Stimulated activated CD4-positive, alpha-beta T cell treated with anti-CD3 and anti-CD28 coated beads, Interleukin-12 subunit alpha, Interleukin-12 subunit beta, amount 100 ng/mL, for 4 hours (primary cell): ENCODE results near the gene MANSC4.

Experiments
- DNase-seq: peaks from one replicate; pipeline ENCODE4 v3.0.0-alpha.2; 2020

MANSC4 gene

GRCh38 chr12:27797301-27798025 lies 17.4 kb upstream of the MANSC4 start:
- no peak for DNase-seq

DNA sequence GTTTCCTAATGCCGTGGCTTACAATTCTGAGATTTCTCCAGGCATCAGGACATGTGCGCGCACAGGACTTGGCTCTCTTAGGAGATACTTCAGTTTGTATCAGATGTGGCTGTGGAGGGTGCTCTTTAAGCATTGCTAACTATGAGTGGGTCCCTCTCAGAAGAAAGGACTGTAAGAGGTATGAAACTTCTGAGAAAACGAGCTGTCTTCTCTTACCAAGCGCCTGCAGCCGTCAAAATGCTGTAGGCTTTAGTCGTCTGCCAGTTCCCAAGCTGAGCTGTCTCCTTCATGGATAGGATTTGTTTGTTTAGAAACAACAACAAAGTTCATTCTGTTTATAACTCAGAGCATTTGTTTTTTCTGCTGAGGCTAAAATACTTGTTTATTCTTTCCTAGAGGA lies 16.1 kb upstream of the MANSC4 start:
- DNase-seq, result no peak

- no peak for DNase-seq
Observed at GRCh38 chr12:27794818-27795584, 15.0 kb upstream of the MANSC4 start.

DNA sequence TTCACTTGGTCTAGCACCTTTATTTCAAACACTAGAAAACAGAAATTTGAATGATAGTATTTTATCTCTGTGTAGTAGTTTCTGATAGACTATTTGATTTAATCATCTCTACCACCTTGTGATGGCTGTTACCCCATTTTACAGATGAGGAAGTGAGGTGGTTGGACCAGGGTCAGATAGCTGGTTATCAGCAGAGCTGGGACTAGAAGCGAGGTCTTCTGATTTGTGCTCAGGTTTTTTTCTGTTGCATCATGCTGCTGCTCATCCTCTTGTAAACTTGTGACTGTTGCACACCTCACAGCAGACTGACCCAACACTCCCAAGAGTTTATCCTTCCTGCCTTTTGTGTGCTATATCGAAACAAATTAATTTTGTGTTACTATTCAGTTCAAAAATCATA lies 10.1 kb upstream of the MANSC4 start:
- DNase-seq, result no peak

DNA sequence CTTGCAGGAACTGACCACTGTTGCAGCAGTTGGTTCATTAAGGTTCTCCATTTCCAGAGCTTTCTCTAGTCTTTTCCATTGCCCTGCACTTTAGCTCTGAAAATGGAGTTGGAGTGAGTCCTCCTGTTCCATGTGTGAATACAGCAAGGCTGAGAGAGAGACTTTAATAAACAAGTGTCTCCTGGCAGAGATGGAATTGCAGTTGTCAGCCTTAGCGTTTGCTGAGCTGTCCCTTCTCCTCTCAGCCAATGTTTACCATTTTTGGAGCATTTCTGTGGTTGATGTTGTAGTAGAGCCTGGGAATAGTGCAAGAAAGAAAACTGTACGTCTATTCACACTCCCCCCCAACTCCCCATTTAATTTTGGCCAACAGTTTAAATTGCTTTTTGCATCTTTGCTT lies 7.5 kb upstream of the MANSC4 start:
- no peak for DNase-seq

- DNase-seq, result no peak
Observed at GRCh38 chr12:27785882-27786570, 6.0 kb upstream of the MANSC4 start.

- DNase-seq, result no peak
Observed at GRCh38 chr12:27782481-27782880, 2.4 kb upstream of the MANSC4 start.

- DNase-seq, result no peak
Observed at GRCh38 chr12:27781680-27782079, 1.6 kb upstream of the MANSC4 start.

GRCh38 chr12:27780612-27781408 lies 774 bp upstream of the MANSC4 start:
- no peak for DNase-seq

GRCh38 chr12:27779416-27779919 lies 568 bp downstream of the MANSC4 start:
- DNase-seq, result peak; percentile 9

GRCh38 chr12:27778206-27778605 lies 1.8 kb downstream of the MANSC4 start:
- no peak for DNase-seq

DNA sequence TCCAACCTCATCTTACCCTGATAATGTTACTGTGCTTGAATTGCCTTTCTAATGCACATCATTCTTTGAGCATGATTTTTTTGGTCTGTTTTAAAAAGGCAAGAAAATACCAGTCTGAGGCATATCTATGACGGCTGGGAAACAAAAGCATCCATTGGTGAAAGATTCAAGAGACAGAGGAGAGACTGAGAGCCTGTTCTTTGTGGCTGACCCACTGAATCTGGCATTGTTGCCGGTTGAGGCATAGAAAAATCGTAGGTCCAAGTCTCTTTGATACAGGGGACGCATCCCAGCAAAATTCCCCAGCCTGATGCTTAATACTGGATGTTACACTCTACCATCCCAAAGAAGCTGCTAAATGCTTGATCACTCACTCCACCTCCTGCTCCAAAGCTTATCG lies 2.9 kb downstream of the MANSC4 start:
- DNase-seq, result no peak

DNA sequence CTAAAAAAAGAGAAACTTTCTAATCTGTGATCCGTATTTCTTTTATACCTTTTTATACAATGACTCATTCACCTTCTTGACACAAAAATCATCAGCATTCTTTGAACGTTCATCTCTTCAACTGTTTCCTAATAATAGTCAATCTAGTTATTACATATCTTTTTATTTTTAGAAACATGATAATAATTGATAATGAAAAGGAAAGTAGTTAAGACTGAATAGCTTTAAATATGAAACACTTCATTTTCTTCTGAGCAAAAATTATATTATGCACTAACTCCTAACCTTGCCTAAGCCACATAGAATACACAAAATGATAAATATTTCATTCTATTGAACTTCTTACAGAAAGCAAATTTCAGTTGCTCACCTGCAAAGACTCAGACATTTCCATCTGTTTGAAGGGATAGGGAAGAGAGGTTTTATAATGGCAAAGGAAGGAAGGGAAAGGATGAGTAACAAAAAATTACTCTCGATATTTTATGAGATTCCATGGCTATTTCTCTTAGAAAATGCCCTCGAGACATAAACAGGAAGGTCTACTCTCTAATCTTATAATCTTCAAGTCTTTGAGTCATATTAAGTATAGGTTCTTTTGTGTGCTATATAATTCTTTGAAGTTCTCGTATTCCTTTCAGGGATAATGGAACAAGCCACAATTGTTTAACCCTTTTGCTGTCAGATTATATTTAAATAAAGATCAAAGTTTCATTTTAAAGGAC lies 7.5 kb downstream of the MANSC4 start:
- DNase-seq, result no peak

GRCh38 chr12:27771481-27772327 lies 8.3 kb downstream of the MANSC4 start:
- DNase-seq, result no peak

DNA sequence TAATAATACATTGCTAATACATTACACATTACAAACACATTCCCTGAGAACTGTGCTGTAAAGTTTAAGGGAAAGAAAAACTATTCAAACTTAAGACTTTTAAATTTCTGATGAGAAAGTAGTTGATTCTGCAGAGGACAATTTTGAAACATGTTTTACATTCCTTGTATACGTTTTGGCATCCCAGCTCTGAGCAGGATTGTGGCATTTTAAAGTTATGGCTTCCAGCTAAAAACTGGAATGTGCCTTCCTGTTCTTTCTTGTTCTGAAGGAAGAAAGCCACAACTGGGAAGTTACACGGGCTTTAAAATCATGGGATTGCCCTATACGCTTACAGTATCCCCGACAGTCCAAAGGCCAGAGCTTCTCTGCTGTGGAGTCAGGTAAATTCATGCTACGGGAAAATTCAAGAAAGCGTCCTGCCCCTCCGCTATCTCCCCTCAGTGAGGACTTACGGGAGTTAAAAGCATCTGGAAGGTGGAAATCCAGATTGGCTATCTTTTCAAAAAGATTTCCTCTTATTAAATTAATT lies 10.8 kb downstream of the MANSC4 start:
- no peak for DNase-seq

GRCh38 chr12:27766587-27766986 lies 13.4 kb downstream of the MANSC4 start:
- DNase-seq, result no peak

DNA sequence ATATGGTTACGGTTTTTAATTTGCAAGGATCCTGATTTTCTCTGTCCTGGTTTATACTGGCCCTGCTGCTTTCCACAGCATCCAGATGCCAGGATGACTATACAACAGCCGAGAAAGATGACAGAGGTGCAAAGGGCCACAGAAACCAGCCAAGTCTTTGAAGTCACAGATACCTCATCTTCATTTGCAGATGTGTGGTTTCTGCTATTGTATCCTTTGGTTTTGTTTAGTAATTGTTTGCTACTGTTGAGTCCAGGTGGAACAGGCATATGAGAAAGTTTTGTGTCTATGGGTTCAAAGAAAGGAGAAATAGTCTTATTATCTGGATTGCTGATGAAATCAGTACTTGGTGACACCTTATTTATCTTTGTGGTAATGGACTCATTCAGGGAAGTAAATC lies 17.3 kb downstream of the MANSC4 start:
- no peak for DNase-seq

DNA sequence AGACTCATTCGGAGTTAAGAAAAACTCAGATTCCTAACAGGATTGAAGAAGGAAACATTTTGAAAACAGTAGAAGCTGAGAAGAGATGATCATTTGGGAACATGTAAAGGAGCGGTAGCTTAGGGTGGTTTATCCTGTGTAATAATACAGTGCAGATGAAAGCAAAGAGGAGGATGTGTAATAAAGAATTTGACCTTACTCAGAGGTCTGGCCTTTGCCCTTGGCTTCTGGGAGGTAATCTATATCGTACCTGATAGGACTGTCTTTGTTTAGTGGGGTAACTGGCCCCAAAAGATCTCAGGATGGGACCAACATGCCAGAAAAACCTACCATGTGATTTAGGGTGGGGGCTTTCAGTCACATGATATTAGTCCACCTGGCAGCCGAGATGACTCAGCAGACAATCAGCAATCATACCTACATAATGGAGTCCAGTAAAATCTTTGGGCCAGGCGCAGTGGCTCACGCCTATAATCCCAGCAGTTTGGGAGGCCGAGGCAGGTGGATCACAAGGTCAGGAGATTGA lies 23.3 kb downstream of the MANSC4 start:
- DNase-seq, result no peak

DNA sequence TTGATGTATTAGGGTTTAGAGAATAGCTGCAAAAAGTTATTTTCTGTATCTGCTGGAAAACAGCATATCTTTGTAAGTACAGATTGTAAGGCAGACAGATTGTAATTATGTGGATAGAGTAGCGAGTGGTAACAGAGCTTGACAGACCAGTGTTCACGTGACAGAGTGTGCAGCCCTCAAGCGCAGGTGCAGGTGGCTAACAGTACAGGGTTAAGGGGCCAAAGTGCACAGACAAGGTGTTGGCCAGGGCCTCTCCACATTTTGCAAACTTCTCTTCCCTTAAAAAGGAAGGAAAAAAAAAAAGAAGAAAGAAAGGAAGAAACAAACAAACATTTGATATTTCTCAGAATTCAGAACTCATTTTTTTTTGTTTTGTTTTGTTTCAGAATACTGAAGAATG lies 25.2 kb downstream of the MANSC4 start:
- DNase-seq, result no peak

DNA sequence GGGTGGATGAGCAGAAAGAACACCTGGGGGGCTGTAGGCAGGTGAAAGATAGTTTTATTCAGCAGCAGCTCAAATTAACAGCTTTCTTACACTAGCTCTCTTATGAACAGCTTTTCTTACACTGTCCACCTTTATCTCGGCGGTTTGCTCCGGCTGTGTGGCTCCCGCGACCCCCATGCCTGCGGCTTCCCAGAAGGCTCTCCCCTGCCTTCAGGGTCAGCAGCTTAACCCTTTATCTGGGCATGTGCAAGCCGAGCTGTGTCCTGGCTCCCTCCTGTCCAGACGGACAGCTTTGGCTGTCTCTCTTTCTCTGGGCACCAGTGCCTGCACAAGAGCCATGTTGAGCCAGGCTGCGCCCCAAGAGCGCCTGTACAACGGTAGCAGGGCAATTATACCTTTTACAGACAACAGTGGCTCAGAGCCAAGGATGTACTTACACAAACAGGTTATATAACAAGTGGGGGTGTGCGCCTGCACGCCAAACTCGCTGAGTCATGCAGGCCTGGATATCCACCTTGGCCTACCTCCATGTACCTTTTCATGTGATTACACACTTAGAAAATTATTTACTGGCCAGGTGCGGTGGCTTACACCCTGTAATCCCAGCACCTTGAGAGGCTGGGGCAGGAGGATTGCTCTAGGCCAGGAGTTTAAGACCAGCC lies 28.5 kb downstream of the MANSC4 start:
- no peak for DNase-seq
